HG02938 (cell line): ENCODE results near the gene SLC25A2.
A peak's percentile ranks its signal among the peaks of the same experiment; 100 is the strongest.
"Not testable (repeated sequence)": the region's sequence is repeated elsewhere in the genome, so short reads cannot be mapped to it uniquely, and the experiment has no call there.

ENCODE experiments used
- ATAC-seq: cut with Tn5 transposase; IDR thresholded peaks from one replicate; pipeline ENCODE4 v1.9.1; 2021; ENCODE audit warnings: mild to moderate bottlenecking, moderate library complexity; ENCODE audit not compliant: unreplicated experiment

The SLC25A2 gene

DNA sequence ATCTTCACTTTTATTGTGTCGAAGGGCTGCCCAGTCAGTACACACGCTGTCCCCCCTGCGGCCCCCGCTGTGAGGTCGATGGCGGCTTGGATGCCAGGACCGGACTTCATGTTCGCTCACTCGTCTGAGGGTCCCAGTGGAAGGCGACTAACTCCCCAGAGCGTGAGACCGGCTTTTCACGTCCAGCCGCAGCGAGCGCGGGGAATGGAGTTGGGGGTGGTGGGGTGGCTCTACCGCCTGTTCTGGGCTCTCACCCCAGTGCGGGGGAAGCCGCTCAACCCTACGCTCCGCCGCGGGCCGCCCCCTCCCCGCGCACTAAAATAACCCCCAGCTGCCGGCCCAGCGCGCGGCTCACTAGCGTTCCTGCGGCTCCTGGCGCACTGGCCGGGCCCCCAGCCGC lies at the start of gene SLC25A2:
Gene SLC25A2, minus strand, starts transcription at position 294 of the 400 bp plus-strand sequence. Its CDS starts 184 bp downstream, at position 110.
- ATAC-seq = no peak

DNA sequence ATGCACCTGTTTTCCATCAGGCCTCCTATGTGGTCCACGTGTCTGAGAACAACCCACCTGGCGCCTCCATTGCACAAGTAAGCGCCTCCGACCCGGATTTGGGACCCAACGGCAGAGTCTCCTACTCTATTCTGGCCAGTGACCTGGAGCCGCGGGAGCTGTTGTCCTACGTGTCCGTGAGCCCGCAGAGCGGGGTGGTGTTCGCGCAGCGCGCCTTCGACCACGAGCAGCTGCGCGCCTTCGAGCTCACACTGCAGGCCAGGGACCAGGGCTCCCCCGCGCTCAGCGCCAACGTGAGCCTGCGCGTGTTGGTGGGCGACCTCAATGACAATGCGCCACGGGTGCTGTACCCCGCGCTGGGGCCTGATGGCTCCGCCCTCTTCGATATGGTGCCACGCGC lies 47.7 kb upstream of the SLC25A2 start:
- ATAC-seq = no peak

DNA sequence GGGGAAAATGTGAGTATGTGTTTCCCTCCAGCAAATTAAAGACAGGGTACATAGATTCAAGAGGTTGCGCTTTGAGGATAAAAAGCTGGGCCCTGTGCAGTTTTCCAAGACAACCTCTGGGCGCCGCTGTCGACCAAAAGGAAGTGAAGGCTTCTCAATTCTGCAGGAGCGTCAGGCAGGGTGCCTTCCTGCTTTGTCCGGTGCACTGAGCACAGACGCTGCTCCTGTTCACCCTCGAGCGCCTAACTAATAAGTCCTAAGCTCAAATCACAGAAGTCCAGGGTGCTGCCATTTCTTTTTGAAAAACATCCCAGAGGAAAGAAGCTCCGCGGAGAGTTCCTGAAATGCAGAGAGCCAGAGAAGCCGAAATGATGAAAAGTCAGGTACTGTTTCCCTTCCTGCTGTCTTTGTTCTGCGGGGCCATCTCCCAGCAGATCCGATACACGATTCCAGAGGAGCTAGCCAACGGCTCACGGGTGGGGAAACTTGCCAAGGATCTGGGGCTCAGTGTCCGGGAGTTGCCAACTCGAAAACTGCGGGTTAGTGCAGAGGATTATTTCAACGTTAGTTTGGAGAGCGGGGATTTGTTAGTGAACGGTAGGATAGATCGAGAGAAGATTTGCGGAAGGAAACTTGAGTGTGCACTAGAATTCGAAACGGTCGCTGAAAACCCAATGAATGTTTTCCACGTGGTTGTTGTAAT lies 46.2 kb upstream of the SLC25A2 start, which contains the start of gene PCDHGB1:
Gene PCDHGB1, plus strand, starts transcription at position 183 of the 703 bp plus-strand sequence. Its CDS starts 162 bp downstream, at position 345.
- peak; percentile 83 for ATAC-seq

DNA sequence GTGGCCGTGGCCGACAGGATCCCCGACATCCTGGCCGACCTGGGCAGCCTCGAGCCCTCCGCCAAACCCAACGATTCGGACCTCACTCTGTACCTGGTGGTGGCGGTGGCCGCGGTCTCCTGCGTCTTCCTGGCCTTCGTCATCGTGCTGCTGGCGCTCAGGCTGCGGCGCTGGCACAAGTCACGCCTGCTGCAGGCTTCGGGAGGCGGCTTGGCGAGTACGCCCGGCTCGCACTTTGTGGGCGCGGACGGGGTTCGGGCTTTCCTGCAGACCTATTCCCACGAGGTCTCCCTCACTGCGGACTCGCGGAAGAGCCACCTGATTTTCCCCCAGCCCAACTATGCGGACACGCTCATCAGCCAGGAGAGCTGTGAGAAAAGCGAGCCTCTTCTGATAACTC lies 42.2 kb upstream of the SLC25A2 start:
- ATAC-seq = not testable (repeated sequence)

DNA sequence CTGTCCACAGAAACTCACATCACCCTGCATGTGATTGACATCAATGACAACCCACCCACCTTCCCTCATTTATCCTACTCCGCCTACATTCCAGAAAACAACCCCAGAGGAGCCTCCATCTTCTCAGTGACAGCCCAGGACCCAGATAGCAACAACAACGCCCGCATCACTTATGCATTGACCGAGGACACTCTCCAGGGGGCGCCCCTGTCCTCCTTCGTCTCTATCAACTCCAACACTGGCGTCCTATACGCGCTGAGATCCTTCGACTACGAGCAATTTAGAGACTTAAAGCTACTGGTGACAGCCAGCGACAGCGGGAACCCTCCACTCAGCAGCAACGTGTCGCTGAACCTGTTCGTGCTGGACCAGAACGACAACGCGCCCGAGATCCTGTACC lies 41.5 kb upstream of the SLC25A2 start:
- ATAC-seq = no peak

DNA sequence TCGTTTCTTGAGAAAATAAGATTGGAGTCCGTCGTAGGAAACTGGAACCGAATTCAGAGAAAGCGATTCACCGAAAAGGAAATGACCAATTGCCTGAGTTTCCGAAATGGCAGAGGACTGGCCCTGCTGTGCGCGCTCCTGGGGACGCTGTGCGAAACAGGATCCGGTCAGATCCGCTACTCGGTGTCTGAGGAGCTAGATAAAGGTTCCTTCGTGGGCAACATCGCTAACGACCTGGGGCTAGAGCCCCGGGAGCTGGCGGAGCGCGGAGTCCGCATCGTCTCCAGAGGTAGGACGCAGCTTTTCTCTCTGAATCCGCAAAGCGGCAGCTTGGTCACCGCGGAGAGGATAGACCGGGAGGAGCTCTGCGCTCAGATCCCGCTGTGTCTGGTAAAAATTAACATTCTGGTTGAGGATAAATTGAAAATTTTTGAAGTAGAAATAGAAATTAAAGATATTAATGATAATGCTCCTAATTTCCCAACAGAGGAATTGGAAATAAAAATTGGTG lies 40.2 kb upstream of the SLC25A2 start:
- ATAC-seq = no peak

DNA sequence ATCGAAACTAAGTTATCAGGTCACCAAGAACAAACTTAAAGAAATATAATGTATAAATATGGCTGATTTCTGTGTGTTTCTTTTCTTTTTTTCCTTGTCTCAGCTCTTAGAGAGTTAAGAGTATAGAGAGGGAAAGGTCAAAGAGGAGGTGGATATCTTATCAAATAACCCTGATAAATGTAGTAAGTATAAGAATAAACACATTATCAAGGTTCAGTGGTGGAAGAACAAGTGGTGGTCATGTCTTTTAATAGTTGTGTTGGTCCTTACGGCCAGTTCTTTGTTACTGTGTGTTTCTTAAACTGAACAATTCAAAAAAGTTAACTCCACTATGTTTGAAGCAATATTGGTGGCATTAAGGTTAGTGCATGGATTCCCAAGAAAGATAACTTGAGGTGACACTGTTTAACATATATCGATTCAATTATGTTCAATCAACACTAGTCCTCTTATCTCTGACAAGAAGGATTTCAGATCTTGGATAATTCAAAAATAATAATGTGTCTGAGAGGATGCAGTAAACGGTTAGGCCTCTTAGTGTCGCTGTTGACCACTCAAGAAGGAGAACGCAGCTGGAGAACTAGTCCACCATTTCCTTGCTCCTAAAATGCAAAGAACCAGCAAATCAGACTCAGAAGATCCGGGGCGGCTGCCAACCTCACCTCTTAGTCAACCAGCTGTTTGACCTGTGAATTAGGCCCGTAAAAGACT lies 39.5 kb upstream of the SLC25A2 start, which contains the start of gene PCDHGA3:
Gene PCDHGA3, plus strand, starts transcription at position 588 of the 711 bp plus-strand sequence. CDS start 205 bp downstream, outside the sequence.
- no peak for ATAC-seq

DNA sequence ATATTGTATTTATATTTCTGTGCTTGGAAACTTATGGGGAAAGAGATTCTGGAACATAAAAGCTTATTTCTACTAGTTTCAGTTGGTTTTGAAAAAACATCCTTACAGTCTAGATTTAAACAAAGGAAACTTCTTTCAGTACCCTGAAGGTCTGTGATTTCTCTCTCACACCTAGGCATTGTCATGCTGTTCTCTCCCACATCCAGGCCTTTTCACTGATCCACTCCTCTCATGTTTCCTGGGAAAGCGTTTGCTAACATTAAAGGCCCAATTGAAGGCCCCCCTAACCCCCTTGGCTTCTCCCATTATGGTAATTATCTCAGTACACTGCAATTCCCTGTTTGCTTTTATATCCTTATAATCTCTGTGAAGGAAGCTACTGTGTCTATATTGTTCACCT lies 38.9 kb upstream of the SLC25A2 start:
- no peak for ATAC-seq

DNA sequence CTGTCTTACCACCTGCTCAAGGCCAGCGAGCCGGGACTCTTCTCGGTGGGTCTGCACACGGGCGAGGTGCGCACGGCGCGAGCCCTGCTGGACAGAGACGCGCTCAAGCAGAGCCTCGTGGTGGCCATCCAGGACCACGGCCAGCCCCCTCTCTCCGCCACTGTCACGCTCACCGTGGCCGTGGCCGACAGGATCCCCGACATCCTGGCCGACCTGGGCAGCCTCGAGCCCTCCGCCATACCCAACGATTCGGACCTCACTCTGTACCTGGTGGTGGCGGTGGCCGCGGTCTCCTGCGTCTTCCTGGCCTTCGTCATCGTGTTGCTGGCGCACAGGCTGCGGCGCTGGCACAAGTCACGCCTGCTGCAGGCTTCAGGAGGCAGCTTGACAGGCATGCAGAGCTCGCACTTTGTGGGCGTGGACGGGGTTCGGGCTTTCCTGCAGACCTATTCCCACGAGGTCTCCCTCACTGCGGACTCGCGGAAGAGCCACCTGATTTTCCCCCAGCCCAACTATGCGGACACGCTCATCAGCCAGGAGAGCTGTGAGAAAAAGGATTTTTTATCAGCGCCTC lies 37.0 kb upstream of the SLC25A2 start:
- ATAC-seq = not testable (repeated sequence)

DNA sequence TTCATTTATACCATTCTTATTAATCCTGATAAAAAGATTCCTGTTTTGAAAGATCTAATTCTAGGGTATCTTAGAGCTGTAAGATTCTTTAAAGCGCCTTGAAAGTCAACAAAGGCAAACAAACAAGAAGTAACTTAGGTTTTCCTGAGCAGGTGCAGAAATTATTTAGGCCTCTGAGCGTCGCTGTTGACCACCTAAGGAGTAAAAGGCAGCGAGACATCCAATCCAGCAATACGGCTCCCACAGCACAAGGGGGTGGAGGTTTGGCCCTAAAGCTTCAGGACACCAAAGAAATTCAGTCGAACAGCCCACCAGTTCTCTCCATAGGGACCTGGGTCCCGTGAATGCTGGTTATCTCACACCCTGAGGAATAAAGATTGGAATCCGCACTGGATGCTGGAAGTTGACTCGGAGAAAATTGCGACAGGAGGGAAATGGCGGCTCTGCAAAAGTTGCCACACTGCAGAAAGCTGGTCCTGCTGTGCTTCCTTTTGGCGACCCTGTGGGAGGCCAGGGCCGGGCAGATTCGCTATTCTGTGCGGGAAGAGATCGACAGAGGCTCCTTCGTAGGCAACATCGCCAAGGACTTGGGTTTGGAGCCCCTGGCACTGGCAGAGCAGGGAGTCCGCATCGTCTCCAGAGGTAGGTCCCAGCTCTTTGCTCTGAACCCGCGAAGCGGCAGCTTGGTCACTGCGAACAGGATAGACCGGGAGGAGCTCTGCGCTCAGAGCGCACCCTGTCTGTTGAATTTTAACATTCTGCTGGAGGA lies 34.9 kb upstream of the SLC25A2 start, which contains the start of gene PCDHGA2:
Gene PCDHGA2, plus strand, starts transcription at position 223 of the 769 bp plus-strand sequence.
- no peak for ATAC-seq

DNA sequence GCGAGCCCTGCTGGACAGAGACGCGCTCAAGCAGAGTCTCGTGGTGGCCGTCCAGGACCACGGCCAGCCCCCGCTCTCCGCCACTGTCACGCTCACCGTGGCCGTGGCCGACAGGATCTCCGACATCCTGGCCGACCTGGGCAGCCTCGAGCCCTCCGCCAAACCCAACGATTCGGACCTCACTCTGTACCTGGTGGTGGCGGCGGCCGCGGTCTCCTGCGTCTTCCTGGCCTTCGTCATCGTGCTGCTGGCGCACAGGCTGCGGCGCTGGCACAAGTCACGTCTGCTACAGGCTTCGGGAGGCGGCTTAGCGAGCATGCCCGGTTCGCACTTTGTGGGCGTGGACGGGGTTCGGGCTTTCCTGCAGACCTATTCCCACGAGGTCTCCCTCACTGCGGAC lies 28.7 kb upstream of the SLC25A2 start:
- not testable (repeated sequence) for ATAC-seq

DNA sequence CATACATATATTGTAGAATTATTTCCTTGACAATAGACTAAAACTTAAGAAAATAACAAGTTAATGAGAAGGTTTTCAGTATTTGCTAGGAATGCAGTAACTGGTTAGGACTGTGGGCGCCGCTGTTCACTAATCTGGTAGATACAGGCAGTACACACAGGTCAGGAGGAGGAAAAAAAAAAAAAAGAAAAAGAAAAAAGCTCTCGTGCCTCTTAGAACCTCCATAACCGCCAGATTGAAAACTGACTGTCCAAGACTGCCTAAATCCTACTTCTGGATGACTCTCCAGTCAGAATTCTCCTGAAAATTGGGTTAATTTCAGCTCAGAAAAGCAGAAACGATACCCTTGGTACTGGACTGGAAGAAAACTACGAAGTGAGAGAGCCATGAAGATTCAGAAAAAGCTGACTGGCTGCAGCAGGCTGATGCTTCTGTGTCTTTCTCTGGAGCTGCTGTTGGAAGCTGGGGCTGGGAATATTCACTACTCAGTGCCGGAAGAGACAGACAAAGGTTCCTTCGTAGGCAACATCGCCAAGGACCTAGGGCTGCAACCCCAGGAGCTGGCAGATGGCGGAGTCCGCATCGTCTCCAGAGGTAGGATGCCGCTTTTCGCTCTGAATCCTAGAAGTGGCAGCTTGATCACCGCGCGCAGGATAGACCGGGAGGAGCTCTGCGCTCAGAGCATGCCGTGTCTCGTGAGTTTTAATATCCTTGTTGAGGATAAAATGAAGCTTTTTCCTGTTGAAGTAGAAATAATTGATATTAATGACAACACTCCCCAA lies 26.6 kb upstream of the SLC25A2 start, which contains the start of gene PCDHGA1:
Gene PCDHGA1, plus strand, starts transcription at position 216 of the 782 bp plus-strand sequence.
- ATAC-seq = no peak

DNA sequence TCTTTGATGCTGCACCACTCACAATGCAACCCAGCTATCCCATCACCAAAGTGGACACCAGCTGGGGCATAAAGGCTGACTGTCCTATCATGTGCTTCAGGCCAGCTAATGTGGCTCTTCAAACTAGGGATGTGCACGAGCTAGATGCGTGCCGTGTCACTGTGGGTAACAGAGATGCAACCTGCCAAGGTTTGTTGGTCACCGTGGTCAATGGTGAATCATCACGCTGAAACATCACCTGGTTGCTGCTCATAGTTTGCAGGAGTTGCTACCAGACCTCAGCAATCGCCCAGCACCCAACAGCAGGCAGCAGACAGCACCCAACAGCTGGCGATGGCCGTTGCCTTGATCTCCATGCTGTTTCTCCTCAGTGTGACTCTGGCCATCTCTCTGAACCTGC lies 24.4 kb upstream of the SLC25A2 start:
- no peak for ATAC-seq

DNA sequence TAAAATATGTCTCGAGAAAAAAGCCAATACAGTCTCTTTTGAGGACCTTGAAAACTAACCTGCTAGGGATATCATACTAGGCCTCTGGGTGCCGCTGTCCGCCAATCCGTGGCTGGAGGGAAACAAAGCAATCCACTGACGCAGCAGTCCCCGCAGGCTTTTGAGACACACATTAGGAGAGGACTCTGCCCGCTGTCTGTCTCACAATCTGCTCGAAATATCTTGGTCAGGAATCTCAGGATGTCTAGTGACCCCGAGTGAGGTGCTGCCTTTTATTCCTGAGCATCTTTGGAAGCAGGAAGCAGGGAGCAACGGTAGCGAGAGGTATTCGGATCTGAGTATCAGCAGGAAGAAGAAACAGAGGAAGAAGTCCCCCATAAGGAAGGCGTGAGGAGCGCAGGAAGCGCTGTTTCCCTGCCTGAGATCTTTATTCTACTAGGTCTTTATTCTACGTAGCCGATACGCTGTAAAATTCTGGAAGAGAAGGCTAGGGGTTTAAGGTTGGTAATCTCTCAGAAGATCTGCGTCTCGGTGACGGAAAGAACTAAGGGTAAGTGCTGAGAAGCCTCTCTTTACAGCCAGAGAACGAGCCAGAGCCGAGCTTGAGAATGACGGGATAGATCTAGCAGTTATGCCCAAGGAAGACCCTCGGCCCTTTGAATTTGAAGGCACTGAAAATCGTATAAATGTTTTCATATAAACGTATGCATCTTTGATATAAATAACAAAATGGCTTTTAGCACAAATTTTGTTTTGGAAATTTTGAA lies 22.4 kb upstream of the SLC25A2 start:
- ATAC-seq = peak; percentile 82

DNA sequence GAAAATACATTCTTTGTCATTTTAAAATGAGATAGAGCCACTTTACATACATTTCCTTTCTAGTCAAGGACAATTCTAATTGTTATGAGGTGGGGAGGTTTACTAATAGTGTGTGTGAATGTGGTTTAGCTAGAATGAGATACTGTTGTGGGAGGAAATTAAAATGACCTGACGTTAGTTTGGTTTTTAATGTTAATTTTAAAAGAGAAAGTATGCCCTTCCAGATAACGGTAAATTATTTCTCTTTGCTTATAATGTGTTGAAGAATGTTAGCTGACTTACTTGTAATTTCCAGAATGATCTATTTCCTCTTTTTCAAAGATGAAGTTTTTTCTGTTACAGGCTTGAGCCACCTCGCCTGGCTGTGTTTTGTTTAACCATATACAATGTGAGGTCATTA lies 18.4 kb upstream of the SLC25A2 start:
- ATAC-seq = no peak

DNA sequence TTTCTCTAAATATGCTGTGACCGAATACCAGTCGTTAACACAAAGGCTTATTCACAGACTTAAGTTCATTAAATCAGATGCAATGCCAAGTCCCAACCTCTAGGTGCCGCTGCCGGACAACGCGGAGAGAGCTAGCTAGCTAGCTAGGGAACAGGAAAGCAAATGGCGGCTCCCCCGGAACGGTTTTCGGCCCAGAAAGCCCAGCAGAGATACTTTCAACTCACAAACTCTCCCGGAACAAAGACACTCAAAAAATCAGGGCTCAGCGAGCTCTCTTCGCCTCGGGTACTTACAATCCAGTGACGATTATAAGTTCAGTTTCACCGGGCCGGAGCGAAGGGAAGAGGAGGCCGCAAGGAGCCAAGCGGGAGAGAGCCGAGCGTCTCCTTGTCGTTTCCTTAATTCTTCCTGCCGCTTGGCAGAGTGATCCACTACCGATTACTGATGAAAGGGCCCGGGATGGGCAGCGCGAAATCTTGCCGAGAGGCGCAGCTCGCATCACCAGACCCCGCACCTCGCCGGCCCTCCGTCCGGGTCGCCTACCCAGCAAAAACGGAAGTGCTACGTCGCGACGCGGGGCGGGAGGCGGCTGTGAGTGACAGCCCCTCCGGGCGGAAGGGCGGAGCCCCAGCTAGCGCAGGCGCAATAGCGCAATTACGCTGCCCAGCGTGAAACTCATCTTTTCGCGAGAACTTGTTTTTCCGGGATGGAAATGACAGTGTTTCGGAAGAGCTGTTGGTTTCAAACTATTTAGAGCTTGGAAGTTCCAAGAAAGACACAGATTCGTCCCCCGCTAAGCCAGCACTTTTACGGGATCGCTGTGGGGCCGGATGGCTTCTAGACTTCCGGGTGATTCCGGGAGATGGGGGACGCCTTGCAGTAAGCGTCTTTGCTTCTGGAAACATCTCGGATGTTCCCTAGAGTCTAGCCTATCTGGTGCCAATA lies 16.6 kb upstream of the SLC25A2 start, which contains the start of gene TAF7:
Gene TAF7, minus strand, starts transcription at position 560 of the 945 bp plus-strand sequence. CDS start 740 bp downstream, outside the sequence.
- ATAC-seq = peak; percentile 91

DNA sequence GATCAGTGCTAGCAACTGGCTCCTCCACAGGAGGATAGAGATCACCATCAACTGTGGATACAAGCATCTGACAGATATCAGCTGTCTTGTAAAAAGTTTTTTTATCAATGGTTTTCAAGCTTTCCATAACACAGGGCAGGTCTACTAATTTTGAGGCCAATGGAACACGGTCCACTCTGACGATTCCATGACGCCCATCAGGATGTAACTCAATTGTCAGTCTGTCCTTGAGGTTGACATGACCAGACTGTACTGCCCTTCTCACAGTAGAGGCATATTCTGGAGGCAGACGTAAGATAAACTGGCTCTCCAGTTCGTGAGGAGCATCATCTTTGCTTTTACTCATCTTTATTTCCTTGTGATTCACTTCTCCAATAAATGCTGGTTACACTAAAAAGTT lies 15.8 kb upstream of the SLC25A2 start:
- no peak for ATAC-seq

DNA sequence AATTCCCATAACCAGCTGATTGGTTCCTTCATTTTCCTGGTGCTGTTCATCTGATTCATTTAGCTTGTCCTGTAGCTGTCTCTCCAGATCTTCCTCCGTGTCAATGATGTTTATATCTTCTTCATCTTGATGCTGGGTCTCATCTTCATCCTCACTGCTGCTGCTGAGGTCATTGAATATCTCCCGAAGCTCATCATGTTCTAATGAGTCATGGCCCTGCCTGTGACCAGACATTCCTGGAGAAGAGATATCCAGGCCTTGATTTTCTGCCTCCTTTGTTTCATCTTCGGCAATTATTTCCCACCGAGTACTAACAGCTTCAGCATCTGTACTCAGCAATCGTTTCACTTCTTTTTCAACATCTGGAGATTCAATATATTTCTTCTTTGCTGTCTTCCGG lies 15.4 kb upstream of the SLC25A2 start:
- ATAC-seq = no peak
